Gastrocnemius medialis (tissue), 4 donors: ENCODE results near the gene CHCHD3. TPM values are rescaled to one million over a fixed set of nuclear protein-coding genes. Genes with fewer than 3 reads are reported as not detected.

Experiments
- ATAC-seq, 2 donors: fragments of 150-250 bp; one replicate each; pipeline ENCODE4 v1.9.1; 2016
- DNase-seq, 2 donors: peaks; one replicate each; pipeline ENCODE4 v3.0.0-alpha.2; 2019
- H3K27ac ChIP-seq, 4 donors: fragments of 200-600 bp; sonication (generic); 1 replicate in 1 of 4; 2 replicates in 3 of 4; pipeline ENCODE4 v1.5.1; 2016 to 2018; ENCODE audit warnings: mild to moderate bottlenecking in 2 of 4, moderate library complexity in 1 of 4
- H3K27me3 ChIP-seq, 3 donors: fragments of 200-600 bp; sonication (generic) in 2 of 3; 1 replicate in 1 of 3; 2 replicates in 2 of 3; pipeline versions ENCODE4 v1.5.1 to v1.6.0; 2016 to 2019; ENCODE audit warnings: mild to moderate bottlenecking in 1 of 3, moderate library complexity in 1 of 3
- H3K36me3 ChIP-seq, 2 donors: fragments of 200-600 bp; sonication (generic) in 1 of 2; one replicate each; pipeline ENCODE4 v1.5.1; 2017 to 2018
- H3K4me1 ChIP-seq, 2 donors: fragments of 200-600 bp; sonication (generic) in 1 of 2; one replicate each; pipeline ENCODE4 v1.5.1; 2016 to 2017; ENCODE audit warnings: mild to moderate bottlenecking in 2 of 2
- H3K4me3 ChIP-seq, 4 donors: fragments of 200-600 bp; sonication (generic) in 3 of 4; 1 replicate in 1 of 4; 2 replicates in 3 of 4; pipeline ENCODE4 v1.5.1; 2016 to 2019; ENCODE audit warnings: mild to moderate bottlenecking in 2 of 4
- H3K9me3 ChIP-seq, 3 donors: fragments of 200-600 bp; sonication (generic) in 2 of 3; 1 replicate in 1 of 3; 2 replicates in 2 of 3; pipeline ENCODE4 v1.5.1; 2016 to 2019
- CTCF ChIP-seq, 5 experiments: fragments of 450-650 bp in 3 of 5; fragments of 200-600 bp in 2 of 5; sonication (generic) in 2 of 5; IDR thresholded peaks in 4 of 5; conservative IDR thresholded peaks in 1 of 5; 1 replicate in 4 of 5; 2 replicates in 1 of 5; pipeline ENCODE4 v1.5.1; 2016 to 2019; ENCODE audit warnings: antibody characterized with exemption in 5 of 5, mild to moderate bottlenecking in 3 of 5, moderate library complexity in 3 of 5
- POLR2A ChIP-seq, 2 donors: fragments of 450-650 bp; IDR thresholded peaks; one replicate each; pipeline ENCODE4 v1.6.1; 2017; ENCODE audit warnings: antibody characterized with exemption in 2 of 2, mild to moderate bottlenecking in 2 of 2, moderate library complexity in 2 of 2
- in situ Hi-C, 4 donors: fragments of 200-750 bp; cut with MboI; loops; one replicate each; pipeline versions ENCODE4 v1.15.0 to v1.8.0; 2017; ENCODE audit warnings: low sequenced_read_pairs in 4 of 4
- intact Hi-C: fragments of 100-400 bp; cut with DNase I; formaldehyde crosslinking; loops from one replicate; pipeline ENCODE4 v1.15.1; 2023; ENCODE audit warnings: low total_unique reads
- total RNA-seq, 4 donors: library from RNA; depleted of rRNA; stranded (reverse); fragments of >200 nt; gene quantifications; one replicate each; pipeline versions ENCODE4 v1.1.0 to v1.2.3, GENCODE V29; 2016

CHCHD3 gene
- total RNA-seq, 4 donors from 2014 or later = 110 to 177 (median 131) TPM

GRCh38 chr7:132861940-132862554 lies 219.8 kb downstream of the CHCHD3 start:
- no peak for DNase-seq
- Histone ChIP-seq H3K27me3 (no peaks in the 10 kb centered on the region), H3K4me1 (peaks cover 19 to 22% of the 10 kb centered on the region in 2 donors), H3K9me3 (no peaks in the 10 kb centered on the region), H3K27ac (no peak overlapping the region), H3K36me3 (no peaks in the 10 kb centered on the region), H3K4me3 (no peak overlapping the region)
- no peak for ATAC-seq
- TF ChIP-seq POLR2A (IDR thresholded peaks at IDR 0.05) (no peak), CTCF (IDR thresholded peaks at IDR 0.05 in 4 of 5, conservative IDR thresholded peaks at IDR 0.05 in 1 of 5) (no peak)
- in situ Hi-C loops = no loop called here
- intact Hi-C loops = no loop called here

DNA sequence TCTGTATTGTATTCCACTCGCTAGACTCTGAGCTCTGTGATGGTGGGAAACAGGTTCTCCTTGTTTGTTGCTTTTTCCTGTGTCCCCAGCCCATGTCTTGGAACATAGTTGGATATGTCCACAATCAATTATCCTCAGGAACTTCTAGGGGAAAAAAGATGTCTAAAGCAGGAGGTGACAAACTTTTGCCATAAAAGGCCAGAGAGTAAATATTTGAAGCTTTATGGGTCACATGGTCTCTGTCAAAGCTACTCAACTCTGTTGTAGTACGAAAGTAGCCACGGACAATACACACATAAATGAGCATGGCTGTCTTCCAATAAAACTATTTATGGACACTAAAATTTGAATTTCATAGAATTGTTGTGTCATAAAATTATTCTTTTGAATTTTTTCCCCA lies 220.5 kb downstream of the CHCHD3 start:
- no peak for DNase-seq
- peaks cover 13 to 17% of the 10 kb centered on the region in 2 donors for H3K4me1 ChIP-seq
- in situ Hi-C loops = no loop called here
- H3K9me3 ChIP-seq = no peaks in the 10 kb centered on the region
- H3K36me3 ChIP-seq = no peaks in the 10 kb centered on the region
- no peak for ATAC-seq
- no peak overlapping the region for H3K4me3 ChIP-seq
- intact Hi-C loops = no loop called here
- H3K27me3 ChIP-seq = no peaks in the 10 kb centered on the region
- H3K27ac ChIP-seq = no peak overlapping the region
- no peak for TF ChIP-seq CTCF (IDR thresholded peaks at IDR 0.05 in 4 of 5, conservative IDR thresholded peaks at IDR 0.05 in 1 of 5)
- no peak for TF ChIP-seq POLR2A (IDR thresholded peaks at IDR 0.05)

GRCh38 chr7:132859199-132859598 lies 222.7 kb downstream of the CHCHD3 start:
- no peaks in the 10 kb centered on the region for H3K27me3 ChIP-seq
- H3K27ac ChIP-seq = no peak overlapping the region
- H3K9me3 ChIP-seq = no peaks in the 10 kb centered on the region
- no peak for DNase-seq
- no peaks in the 10 kb centered on the region for H3K4me1 ChIP-seq
- TF ChIP-seq POLR2A (IDR thresholded peaks at IDR 0.05) (no peak), CTCF (IDR thresholded peaks at IDR 0.05 in 4 of 5, conservative IDR thresholded peaks at IDR 0.05 in 1 of 5) (no peak)
- ATAC-seq = no peak
- in situ Hi-C loops = no loop called here
- intact Hi-C loops = no loop called here
- H3K4me3 ChIP-seq = no peak overlapping the region
- H3K36me3 ChIP-seq = no peaks in the 10 kb centered on the region

DNA sequence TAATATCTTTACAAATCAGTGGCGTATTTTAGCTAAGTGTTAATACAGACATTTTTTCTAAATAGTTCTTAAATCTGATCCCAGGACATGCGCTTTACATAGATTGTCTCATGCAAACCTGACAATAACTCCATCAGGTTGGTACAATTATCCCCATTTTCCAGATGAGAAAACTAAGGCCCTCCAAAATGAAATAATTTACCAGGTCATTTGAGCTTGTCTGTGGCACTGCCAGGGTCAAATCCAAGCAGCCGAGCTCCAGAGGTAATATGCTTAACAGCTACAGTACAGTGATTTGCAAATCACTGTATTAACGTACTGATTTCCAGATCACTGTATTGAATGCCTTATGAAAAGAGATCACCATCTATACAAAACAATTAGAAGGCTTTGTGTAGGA lies 223.1 kb downstream of the CHCHD3 start:
- Histone ChIP-seq H3K4me3 (no peak overlapping the region), H3K9me3 (no peaks in the 10 kb centered on the region), H3K27ac (no peak overlapping the region), H3K4me1 (no peaks in the 10 kb centered on the region), H3K36me3 (no peaks in the 10 kb centered on the region), H3K27me3 (no peaks in the 10 kb centered on the region)
- in situ Hi-C loops = no loop called here
- intact Hi-C loops = no loop called here
- ATAC-seq (no peak), DNase-seq (no peak)
- TF ChIP-seq CTCF (IDR thresholded peaks at IDR 0.05 in 4 of 5, conservative IDR thresholded peaks at IDR 0.05 in 1 of 5) (no peak), POLR2A (IDR thresholded peaks at IDR 0.05) (no peak)

- DNase-seq = no peak
- Histone ChIP-seq H3K4me1 (no peaks in the 10 kb centered on the region), H3K4me3 (no peak overlapping the region), H3K27me3 (no peaks in the 10 kb centered on the region), H3K27ac (no peak overlapping the region), H3K9me3 (no peaks in the 10 kb centered on the region), H3K36me3 (no peaks in the 10 kb centered on the region)
- no peak for ATAC-seq
- TF ChIP-seq POLR2A (IDR thresholded peaks at IDR 0.05) (no peak), CTCF (IDR thresholded peaks at IDR 0.05 in 4 of 5, conservative IDR thresholded peaks at IDR 0.05 in 1 of 5) (no peak)
- intact Hi-C loops (no loop called here), in situ Hi-C loops (no loop called here)
Measured at GRCh38 chr7:132858251-132858650, 223.6 kb downstream of the CHCHD3 start.
